Measurements from ENCODE around the gene DCT. TPM values are rescaled to one million over a fixed set of nuclear protein-coding genes. Genes with fewer than 3 reads are reported as not detected.

The DCT gene
- total RNA-seq, 2 donors from 2014 or later = not detected

DNA sequence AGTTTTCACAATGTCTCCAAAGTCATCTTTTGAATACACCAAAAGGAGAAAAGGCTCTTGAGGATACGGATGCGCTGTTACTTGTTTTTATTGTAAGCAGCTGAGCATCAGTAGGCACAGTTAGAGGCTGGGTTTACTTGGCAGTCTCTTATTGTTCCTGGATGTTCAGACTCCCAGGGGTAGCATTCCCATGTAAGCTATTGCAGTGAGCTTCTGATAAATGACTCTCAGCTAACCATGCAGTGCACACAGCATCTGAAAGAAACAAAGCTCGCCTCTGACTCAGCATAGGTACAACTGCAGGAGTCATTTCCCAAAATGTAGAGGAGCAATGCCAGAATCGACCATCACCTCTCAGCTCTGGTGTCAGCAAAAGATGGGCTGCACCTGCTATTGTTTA is 84.8 kb downstream of the DCT start:
- Histone ChIP-seq H3K9me3 (ENCODE audit: control insufficient read depth, low read length) (peaks cover 23% of the 10 kb centered on the region), H3K36me3 (ENCODE audit: control insufficient read depth, insufficient read depth, low read length) (peaks cover 14% of the 10 kb centered on the region), H3K27ac (ENCODE audit: low read depth, low read length) (no peak overlapping the region), H3K4me3 (ENCODE audit: low read length) (no peak overlapping the region), H3K4me1 (ENCODE audit: control insufficient read depth, insufficient read depth, low read length) (no peaks in the 10 kb centered on the region), H3K9ac (ENCODE audit: extremely low read depth, low read length, poor library complexity, severe bottlenecking) (no peak overlapping the region), H3K27me3 (ENCODE audit: control insufficient read depth, insufficient read depth, low read length, poor library complexity, severe bottlenecking) (no peaks in the 10 kb centered on the region)
- no peak for DNase-seq
- no peak overlapping the region for H3K4me3 Mint-ChIP-seq
- H3K27ac Mint-ChIP-seq = no peak overlapping the region
- no peak for TF ChIP-seq CTCF (conservative IDR thresholded peaks at IDR 0.05)
- H3K27me3 Mint-ChIP-seq (ENCODE audit: insufficient read depth) = no peaks in the 10 kb centered on the region
- peaks cover 34% of the 10 kb centered on the region for H3K36me3 Mint-ChIP-seq (ENCODE audit: low read depth)
- 86 to 95% methylated on average over 3 to 4 of the region's 4 CpGs for WGBS, 2 experiments (ENCODE audit: insufficient coverage in 1 of 2, insufficient read length in 1 of 2)
- H3K4me1 Mint-ChIP-seq = peaks cover 4% of the 10 kb centered on the region
- peaks cover 8% of the 10 kb centered on the region for H3K9me3 Mint-ChIP-seq

DNA sequence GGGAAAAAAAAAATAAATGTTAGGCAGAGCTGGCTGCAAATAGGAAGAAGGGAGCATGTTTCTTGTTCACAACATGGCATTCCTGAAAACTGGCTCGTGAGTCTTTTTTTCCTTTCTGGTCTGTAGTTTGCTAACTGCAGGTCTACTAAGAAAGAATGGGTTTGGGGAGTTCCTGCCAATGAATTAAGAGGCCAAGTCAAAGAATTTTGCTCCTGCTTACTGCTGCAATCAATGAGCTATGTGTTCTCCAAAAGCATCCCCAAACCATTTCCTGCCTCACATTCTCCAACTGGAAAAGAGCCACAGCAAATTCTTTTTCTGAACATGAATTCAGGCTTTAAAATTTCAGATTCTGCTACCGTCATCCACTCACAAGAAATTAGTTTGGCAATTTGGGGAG is 88.6 kb downstream of the DCT start:
- no peak overlapping the region for H3K27ac ChIP-seq (ENCODE audit: low read depth, low read length)
- H3K4me1 ChIP-seq (ENCODE audit: control insufficient read depth, insufficient read depth, low read length) = peaks cover 7% of the 10 kb centered on the region
- no peaks in the 10 kb centered on the region for H3K9me3 Mint-ChIP-seq
- H3K36me3 Mint-ChIP-seq (ENCODE audit: low read depth) = peaks cover 18% of the 10 kb centered on the region
- H3K4me3 Mint-ChIP-seq = no peak overlapping the region
- no peak overlapping the region for H3K9ac ChIP-seq (ENCODE audit: extremely low read depth, low read length, poor library complexity, severe bottlenecking)
- no peak for DNase-seq
- no peak overlapping the region for H3K27ac Mint-ChIP-seq
- H3K9me3 ChIP-seq (ENCODE audit: control insufficient read depth, low read length) = peaks cover 11% of the 10 kb centered on the region
- TF ChIP-seq CTCF (conservative IDR thresholded peaks at IDR 0.05) = no peak
- peaks cover 12% of the 10 kb centered on the region for H3K4me1 Mint-ChIP-seq
- H3K27me3 Mint-ChIP-seq (ENCODE audit: insufficient read depth) = no peaks in the 10 kb centered on the region
- H3K27me3 ChIP-seq (ENCODE audit: control insufficient read depth, insufficient read depth, low read length, poor library complexity, severe bottlenecking) = no peaks in the 10 kb centered on the region
- H3K36me3 ChIP-seq (ENCODE audit: control insufficient read depth, insufficient read depth, low read length) = peaks cover 15% of the 10 kb centered on the region
- WGBS, 2 experiments (ENCODE audit: insufficient coverage in 1 of 2, insufficient read length in 1 of 2) = 96 to 100% methylated on average over 1 to 2 of the region's 2 CpGs
- no peak overlapping the region for H3K4me3 ChIP-seq (ENCODE audit: low read length)

DNA sequence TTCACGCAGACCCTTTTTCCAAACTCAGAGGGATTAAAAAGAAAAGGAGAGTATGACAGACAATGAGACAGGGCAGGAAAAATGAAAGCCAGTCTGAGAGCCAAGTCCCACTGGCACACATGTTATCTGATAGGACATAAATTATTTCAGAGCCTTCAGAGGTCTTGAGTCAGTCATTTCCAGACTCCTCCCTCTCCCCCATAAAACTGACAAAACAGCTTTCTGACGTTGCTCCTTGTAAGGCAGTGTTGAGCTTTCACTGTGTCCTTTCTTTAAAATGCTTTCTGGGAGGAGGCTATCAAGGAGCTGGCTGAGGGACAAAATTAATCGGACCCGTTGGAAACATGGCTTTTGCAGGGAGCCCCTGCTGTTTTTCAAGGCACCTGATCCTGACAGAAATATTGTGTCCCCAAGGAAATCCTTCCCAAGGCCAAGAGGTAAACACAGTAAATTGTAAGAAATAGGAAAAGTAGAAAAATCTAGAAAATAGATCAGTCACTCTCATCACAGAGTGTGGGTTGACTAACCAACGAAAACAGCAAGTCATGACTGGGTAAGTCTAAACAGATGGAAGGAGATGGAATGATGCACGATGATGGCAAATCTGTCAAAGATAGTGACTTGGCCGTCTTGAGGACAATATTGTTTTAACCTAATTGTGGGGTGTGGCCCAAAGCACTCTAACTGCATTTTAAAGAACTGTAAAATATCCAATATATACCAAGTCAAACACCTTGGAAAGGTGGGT is 89.7 kb downstream of the DCT start:
- Mint-ChIP-seq H3K36me3 (ENCODE audit: low read depth) (peaks cover 18% of the 10 kb centered on the region), H3K4me3 (no peak overlapping the region), H3K9me3 (no peaks in the 10 kb centered on the region), H3K27ac (no peak overlapping the region), H3K27me3 (ENCODE audit: insufficient read depth) (no peaks in the 10 kb centered on the region), H3K4me1 (peaks cover 12% of the 10 kb centered on the region)
- TF ChIP-seq CTCF (conservative IDR thresholded peaks at IDR 0.05) = no peak
- Histone ChIP-seq H3K36me3 (ENCODE audit: control insufficient read depth, insufficient read depth, low read length) (peaks cover 15% of the 10 kb centered on the region), H3K9ac (ENCODE audit: extremely low read depth, low read length, poor library complexity, severe bottlenecking) (no peak overlapping the region), H3K4me1 (ENCODE audit: control insufficient read depth, insufficient read depth, low read length) (peaks cover 7% of the 10 kb centered on the region), H3K9me3 (ENCODE audit: control insufficient read depth, low read length) (peaks cover 11% of the 10 kb centered on the region), H3K4me3 (ENCODE audit: low read length) (no peak overlapping the region), H3K27ac (ENCODE audit: low read depth, low read length) (no peak overlapping the region), H3K27me3 (ENCODE audit: control insufficient read depth, insufficient read depth, low read length, poor library complexity, severe bottlenecking) (no peaks in the 10 kb centered on the region)
- DNase-seq = no peak
- WGBS, 2 experiments (ENCODE audit: insufficient coverage in 1 of 2, insufficient read length in 1 of 2) = 90 to 91% methylated on average over 6 to 7 of the region's 7 CpGs
